Adipocyte (in vitro differentiated cells): ENCODE results near the gene PIP4P1.

Experiments used
- DNase-seq: peaks from one replicate; pipeline ENCODE4 v3.0.0-alpha.2; 2015; ENCODE audit warnings: low read depth
- H3K27me3 ChIP-seq: replicated peaks from 2 replicates; pipeline ENCODE4 v1.7.0; 2013; ENCODE audit warnings: mild to moderate bottlenecking, low read length, moderate library complexity; ENCODE audit not compliant: control insufficient read depth, insufficient read depth
- H3K36me3 ChIP-seq: 2 replicates; pipeline ENCODE4 v1.7.0; 2013; ENCODE audit warnings: low read length, mild to moderate bottlenecking, moderate library complexity; ENCODE audit not compliant: control insufficient read depth, insufficient read depth, severe bottlenecking
- H3K4me1 ChIP-seq: 2 replicates; pipeline ENCODE4 v1.7.0; 2013; ENCODE audit warnings: mild to moderate bottlenecking, low read length, moderate library complexity; ENCODE audit not compliant: control insufficient read depth, insufficient read depth
- H3K4me3 ChIP-seq: 2 replicates; pipeline ENCODE4 v1.7.0; 2013; ENCODE audit warnings: mild to moderate bottlenecking, low read length, moderate library complexity
- H3K9ac ChIP-seq: 2 replicates; pipeline ENCODE4 v1.7.0; 2013; ENCODE audit warnings: mild to moderate bottlenecking, low read length, moderate library complexity
- H3K9me3 ChIP-seq: 2 replicates; pipeline ENCODE4 v1.7.0; 2013; ENCODE audit warnings: mild to moderate bottlenecking, low read length, moderate library complexity; ENCODE audit not compliant: control insufficient read depth

Gene PIP4P1

DNA sequence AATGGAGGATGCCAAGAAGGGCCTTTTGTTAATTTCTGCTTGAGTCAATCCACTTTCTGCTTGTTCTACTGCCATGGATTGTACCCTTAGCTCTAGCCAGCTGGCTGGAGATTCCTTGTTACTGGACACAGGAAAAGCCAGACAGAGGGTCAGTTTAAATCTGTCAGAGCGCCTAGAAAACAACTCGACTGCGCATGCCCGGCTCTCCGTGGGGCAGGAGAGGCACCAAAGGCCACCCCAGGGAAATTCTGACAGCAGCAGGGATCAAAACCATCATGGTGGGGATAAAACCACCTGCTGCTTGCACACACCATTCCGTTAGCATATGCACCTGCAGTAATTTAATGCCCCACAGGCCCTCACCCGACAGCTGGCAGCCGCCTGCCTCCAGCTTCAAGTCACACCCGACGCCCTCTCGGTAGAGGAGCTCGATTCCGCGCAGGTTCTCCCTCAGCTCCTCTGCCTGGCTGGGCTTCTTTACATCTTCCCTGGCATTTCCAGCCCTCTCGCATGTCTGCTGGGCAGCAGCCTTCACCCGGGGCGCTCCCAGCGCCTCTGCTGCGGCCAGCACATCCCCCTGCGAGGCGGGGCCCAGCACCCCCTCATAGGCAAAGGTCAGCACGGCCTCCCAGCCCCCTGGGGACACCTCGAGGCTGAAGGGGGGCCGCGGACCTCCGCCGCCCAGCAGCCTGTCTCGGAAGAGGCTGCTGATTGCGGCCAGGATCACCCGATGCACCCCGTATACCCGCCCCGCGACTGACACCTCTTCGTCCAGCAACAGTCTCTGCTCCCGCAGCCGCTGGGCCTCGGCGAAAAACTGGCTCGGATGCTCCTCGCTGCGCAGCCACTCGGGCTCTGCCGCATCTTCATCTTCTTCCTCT lies 26.3 kb downstream of the PIP4P1 start:
- Histone ChIP-seq H3K9me3 (no peaks in the 10 kb centered on the region), H3K4me1 (peaks cover 26% of the 10 kb centered on the region), H3K4me3 (peak overlapping the region; percentile 42), H3K27me3 (no peaks in the 10 kb centered on the region), H3K9ac (peak overlapping the region; percentile 28), H3K36me3 (no peaks in the 10 kb centered on the region)
- no peak for DNase-seq

GRCh38 chr14:20429801-20430669 lies 31.2 kb downstream of the PIP4P1 start:
- no peaks in the 10 kb centered on the region for H3K27me3 ChIP-seq

DNA sequence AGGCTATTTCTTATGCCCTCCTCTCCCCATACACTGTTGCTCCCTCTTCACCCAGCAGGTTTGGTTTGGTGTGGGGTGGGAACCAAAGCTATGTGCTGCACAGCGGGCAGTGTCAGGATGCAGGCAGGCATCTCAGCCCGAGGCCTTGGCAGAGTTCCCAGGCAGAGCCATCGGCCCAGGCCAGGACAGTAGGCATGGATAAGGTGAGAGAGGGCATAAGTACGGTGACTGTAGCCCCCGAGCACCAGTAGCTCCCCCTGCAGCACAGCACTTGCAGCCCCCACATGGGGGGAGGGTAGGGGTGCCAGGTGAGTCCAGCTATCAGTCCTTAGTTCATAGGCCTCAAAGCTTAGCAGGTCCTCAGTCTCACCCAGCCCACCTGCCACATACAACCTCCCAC lies 32.4 kb downstream of the PIP4P1 start:
- DNase-seq = no peak

More at GRCh38 chr14:20429801-20430669, 31.2 kb downstream of the PIP4P1 start:
- Histone ChIP-seq H3K4me1 (peaks cover 6% of the 10 kb centered on the region), H3K9ac (no peak overlapping the region), H3K36me3 (no peaks in the 10 kb centered on the region), H3K9me3 (no peaks in the 10 kb centered on the region), H3K4me3 (no peak overlapping the region)
- no peak for DNase-seq

DNA sequence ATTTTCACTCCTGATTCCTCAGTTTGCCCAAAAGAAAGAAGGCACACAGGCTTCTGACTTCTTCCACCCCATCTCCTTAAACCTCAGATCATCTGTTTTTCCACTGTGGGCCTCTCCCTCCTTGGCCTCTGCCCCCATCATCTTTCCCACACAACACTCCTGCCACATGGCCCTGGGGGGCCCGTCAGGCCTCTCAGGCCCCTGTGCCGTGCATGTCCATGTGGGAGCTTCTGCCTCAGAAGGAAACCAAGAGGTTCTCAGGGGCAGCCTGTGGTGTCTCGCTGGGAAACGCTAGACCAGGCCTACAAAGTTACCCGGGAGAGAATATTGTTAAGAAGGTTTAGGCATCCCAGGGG lies 33.2 kb downstream of the PIP4P1 start:
- H3K9ac ChIP-seq = no peak overlapping the region
- H3K4me1 ChIP-seq = no peaks in the 10 kb centered on the region
- no peaks in the 10 kb centered on the region for H3K27me3 ChIP-seq
- H3K36me3 ChIP-seq = no peaks in the 10 kb centered on the region
- H3K4me3 ChIP-seq = no peak overlapping the region
- H3K9me3 ChIP-seq = no peaks in the 10 kb centered on the region
- DNase-seq = no peak

More for the DNA sequence above, 32.4 kb downstream of the PIP4P1 start:
- no peaks in the 10 kb centered on the region for H3K9me3 ChIP-seq
- no peak overlapping the region for H3K4me3 ChIP-seq
- H3K36me3 ChIP-seq = no peaks in the 10 kb centered on the region
- no peaks in the 10 kb centered on the region for H3K4me1 ChIP-seq
- H3K9ac ChIP-seq = no peak overlapping the region
- H3K27me3 ChIP-seq = no peaks in the 10 kb centered on the region

DNA sequence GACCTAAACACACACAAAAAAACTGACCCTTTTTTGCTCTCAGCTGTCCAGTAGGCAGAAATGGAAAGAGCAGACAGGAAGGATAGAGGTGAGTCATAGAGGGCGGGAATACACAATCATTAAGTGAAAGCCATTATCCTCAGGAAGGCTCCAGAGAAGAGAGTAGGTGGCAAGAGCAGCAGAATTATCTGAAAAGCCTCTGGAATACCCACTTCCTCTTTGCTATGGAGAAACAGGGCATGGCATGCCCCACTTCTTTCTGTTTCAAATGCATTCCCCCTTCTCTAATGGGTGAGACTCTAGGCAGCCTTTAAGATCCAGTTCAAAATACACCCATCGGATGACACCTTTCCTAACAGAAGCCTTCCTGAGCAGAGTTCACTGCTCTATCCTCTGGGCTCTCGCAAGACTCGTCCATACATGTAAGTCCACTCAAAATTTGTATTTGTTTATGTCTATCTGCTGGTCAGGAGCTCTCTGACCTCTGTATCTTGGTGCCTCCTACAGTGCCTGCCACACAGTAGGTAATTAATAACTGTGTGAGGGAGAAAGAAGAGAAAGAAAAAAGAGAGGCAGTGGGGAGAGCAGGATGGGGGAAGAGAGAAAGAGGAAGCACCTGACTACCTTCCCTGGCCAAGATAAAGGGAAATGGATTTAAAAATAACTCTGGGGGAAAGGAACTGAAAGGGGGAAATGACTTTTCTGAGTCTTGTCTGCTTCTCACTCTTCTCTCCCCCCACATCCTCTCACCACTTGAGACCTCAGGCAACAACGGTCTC lies 33.8 kb downstream of the PIP4P1 start:
- no peak overlapping the region for H3K4me3 ChIP-seq
- no peaks in the 10 kb centered on the region for H3K4me1 ChIP-seq
- H3K27me3 ChIP-seq = no peaks in the 10 kb centered on the region
- H3K36me3 ChIP-seq = no peaks in the 10 kb centered on the region
- DNase-seq = peak; percentile 24
- H3K9ac ChIP-seq = no peak overlapping the region
- H3K9me3 ChIP-seq = no peaks in the 10 kb centered on the region

DNA sequence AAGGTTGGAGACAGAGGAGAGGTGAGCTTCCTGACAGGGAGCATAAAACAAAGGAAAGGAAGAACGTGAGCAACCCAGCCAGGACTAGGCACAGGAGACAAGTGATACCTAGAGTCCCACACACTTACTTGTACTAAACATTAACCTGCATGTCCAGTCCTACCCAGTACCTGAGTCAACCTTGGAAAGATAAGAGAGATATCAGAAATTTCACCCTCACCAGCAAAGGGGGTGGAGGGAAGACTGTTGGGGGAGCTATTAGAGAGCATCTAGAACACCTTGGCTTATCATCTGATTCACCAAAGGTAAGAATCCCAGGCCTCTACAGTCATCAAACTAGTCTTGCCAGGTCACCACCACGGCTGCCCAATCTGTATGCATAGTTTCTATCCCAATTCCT lies 36.4 kb downstream of the PIP4P1 start:
- no peaks in the 10 kb centered on the region for H3K4me1 ChIP-seq
- no peak overlapping the region for H3K9ac ChIP-seq
- no peak for DNase-seq
- no peaks in the 10 kb centered on the region for H3K9me3 ChIP-seq
- H3K27me3 ChIP-seq = no peaks in the 10 kb centered on the region
- H3K36me3 ChIP-seq = no peaks in the 10 kb centered on the region
- no peak overlapping the region for H3K4me3 ChIP-seq

GRCh38 chr14:20422886-20423285 lies 38.3 kb downstream of the PIP4P1 start:
- no peak overlapping the region for H3K4me3 ChIP-seq
- no peaks in the 10 kb centered on the region for H3K27me3 ChIP-seq
- no peak overlapping the region for H3K9ac ChIP-seq
- peaks cover 16% of the 10 kb centered on the region for H3K4me1 ChIP-seq
- H3K36me3 ChIP-seq = no peaks in the 10 kb centered on the region
- DNase-seq = no peak
- no peaks in the 10 kb centered on the region for H3K9me3 ChIP-seq

DNA sequence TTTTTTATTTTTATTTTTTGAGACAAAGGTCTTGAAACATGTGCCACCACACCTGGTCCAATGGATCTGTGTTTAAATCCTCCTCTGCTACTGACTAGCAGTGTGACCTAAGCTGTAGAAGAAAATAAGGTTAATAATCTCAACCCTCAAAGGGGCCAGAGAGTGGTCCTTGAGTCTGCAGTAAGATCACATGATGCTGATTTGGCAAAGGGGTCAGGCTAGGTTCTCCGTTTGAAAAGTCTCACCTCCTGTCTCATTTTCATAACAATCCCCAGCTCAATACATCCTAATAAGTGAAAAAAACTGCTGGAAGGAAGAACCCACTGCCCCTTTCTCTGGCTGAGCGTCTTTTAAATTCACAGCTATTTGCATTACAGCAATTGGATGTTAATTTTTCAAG lies 40.0 kb downstream of the PIP4P1 start:
- Histone ChIP-seq H3K9ac (no peak overlapping the region), H3K4me3 (no peak overlapping the region), H3K4me1 (peaks cover 16% of the 10 kb centered on the region)

GRCh38 chr14:20419419-20419818 lies 41.8 kb downstream of the PIP4P1 start:
- H3K4me3 ChIP-seq = no peak overlapping the region

More for the DNA sequence above, 40.0 kb downstream of the PIP4P1 start:
- no peak for DNase-seq
- H3K27me3 ChIP-seq = no peaks in the 10 kb centered on the region
- H3K36me3 ChIP-seq = no peaks in the 10 kb centered on the region
- H3K9me3 ChIP-seq = no peaks in the 10 kb centered on the region

DNA sequence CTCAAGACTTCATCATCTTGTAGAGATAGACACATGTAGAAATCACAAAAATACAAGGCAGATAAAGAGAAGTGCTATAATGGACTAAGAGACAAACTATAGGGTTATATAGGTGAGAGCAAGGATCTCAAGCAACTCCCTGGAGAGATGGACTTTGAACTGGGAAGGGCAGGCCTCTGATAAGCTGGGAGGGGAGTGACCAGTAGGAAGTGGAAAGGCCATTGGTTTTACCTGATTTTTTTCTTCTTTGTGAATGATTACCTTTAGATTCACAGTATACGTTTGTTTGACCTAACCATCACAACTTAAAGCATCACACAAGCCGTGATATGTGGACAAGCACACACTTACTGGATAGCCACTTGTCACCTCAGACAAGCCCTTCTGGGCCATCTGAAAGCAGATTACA lies 42.7 kb downstream of the PIP4P1 start:
- no peaks in the 10 kb centered on the region for H3K9me3 ChIP-seq
- DNase-seq = no peak
- peaks cover 25% of the 10 kb centered on the region for H3K4me1 ChIP-seq
- H3K4me3 ChIP-seq = no peak overlapping the region
- no peaks in the 10 kb centered on the region for H3K27me3 ChIP-seq
- no peaks in the 10 kb centered on the region for H3K36me3 ChIP-seq
- H3K9ac ChIP-seq = no peak overlapping the region

More at GRCh38 chr14:20419419-20419818, 41.8 kb downstream of the PIP4P1 start:
- no peak for DNase-seq
- H3K9me3 ChIP-seq = no peaks in the 10 kb centered on the region
- no peaks in the 10 kb centered on the region for H3K27me3 ChIP-seq
- no peak overlapping the region for H3K9ac ChIP-seq
- H3K4me1 ChIP-seq = peaks cover 16% of the 10 kb centered on the region
- H3K36me3 ChIP-seq = no peaks in the 10 kb centered on the region
